ENCODE data around the gene LYZL1.

DNA sequence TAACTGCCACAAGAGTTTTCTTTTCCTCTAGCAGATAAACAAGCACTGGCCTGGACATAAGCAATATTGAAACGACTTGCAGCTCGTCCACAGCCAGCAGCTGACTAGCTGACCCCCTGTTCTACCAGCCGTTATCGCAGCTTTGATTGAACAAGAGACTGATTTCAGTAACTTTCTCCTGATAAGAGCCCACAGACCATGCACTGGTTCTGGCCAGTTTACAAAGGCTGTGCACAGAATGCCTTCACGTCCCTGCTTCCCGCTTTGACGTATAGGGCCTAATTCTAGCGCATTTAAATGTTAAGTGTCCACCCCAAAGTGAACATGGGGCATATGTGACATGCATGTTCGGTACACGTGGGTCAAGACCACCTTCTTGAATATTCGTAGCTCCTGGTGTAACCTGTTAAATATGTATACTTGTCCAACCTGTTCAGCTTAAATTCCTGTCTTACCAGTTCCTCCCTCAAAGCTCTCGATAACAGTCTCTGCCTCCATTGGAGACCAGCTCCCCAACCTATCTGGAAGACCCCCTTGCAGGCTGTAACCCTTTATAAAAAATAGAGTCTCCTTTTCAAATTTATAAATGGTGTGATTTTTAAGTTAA is 69.2 kb downstream of the LYZL1 start:
- TF ChIP-seq EZH2 (IDR thresholded peaks at IDR 0.05; ENCODE audit: borderline replicate concordance, low read depth, low read length, poor library complexity, severe bottlenecking) (no peak), CTCF (conservative IDR thresholded peaks at IDR 0.05; ENCODE audit: low read depth, low read length) (no peak)

Measured in A673 (cell line).